H1 (cell line): ENCODE data around the gene SMARCA4. TPM values are rescaled to one million over a fixed set of nuclear protein-coding genes. Genes with fewer than 3 reads are reported as not detected.

Source experiments
- CTCF ChIA-PET: fragments of 300-600 bp; sonication (Branson Sonifier 250); formaldehyde crosslinking; loops from one replicate; lab custom pipeline; 2021; ENCODE audit not compliant: partially characterized antibody; lab: Charles Lee
- POLR2A ChIA-PET: fragments of 300-600 bp; sonication (Branson Sonifier 250); formaldehyde crosslinking; loops from one replicate; lab custom pipeline; 2021; ENCODE audit warnings: inconsistent platforms; ENCODE audit not compliant: partially characterized antibody; lab: Charles Lee
- DNase-seq, 2 experiments: peaks; one replicate each; pipeline versions ENCODE4 v3.0.0 to v3.0.0-alpha.2; 2010 to 2022; ENCODE audit warnings: low spot score in 2 of 2, low read depth in 1 of 2, mixed read lengths in 1 of 2
- FAIRE-seq: peaks from 2 replicates; lab custom pipeline; 2011; peaks lifted over from hg19 to GRCh38; lab: Jason Lieb, UNC
- H2AFZ ChIP-seq: 2 replicates; pipeline ENCODE4 v1.8.1; 2012; ENCODE audit warnings: low read length, inconsistent platforms
- H2AK5ac ChIP-seq: 2 replicates; pipeline ENCODE4 v1.6.1; 2013; ENCODE audit warnings: low read depth, low read length
- H2BK120ac ChIP-seq: replicated peaks from 2 replicates; pipeline ENCODE3; 2013; ENCODE audit warnings: low read depth, low read length, inconsistent platforms
- H2BK12ac ChIP-seq: 2 replicates; pipeline ENCODE4 v1.6.1; 2013; ENCODE audit warnings: low read depth, low read length
- H2BK15ac ChIP-seq: 2 replicates; pipeline ENCODE4 v1.6.1; 2013; ENCODE audit warnings: low read length
- H2BK20ac ChIP-seq: 2 replicates; pipeline ENCODE4 v1.6.1; 2013; ENCODE audit warnings: low read length
- H2BK5ac ChIP-seq: 2 replicates; pipeline ENCODE4 v1.6.1; 2013; ENCODE audit warnings: low read depth, low read length
- H3K14ac ChIP-seq: 2 replicates; pipeline ENCODE4 v1.6.1; 2013; ENCODE audit warnings: inconsistent platforms; ENCODE audit not compliant: insufficient read length
- H3K18ac ChIP-seq: 2 replicates; pipeline ENCODE4 v1.6.1; 2013; ENCODE audit warnings: low read length; ENCODE audit errors: extremely low read depth
- H3K23ac ChIP-seq: 2 replicates; pipeline ENCODE4 v1.6.1; 2013; ENCODE audit warnings: inconsistent platforms; ENCODE audit not compliant: insufficient read length
- H3K23me2 ChIP-seq: 2 replicates; pipeline ENCODE4 v1.6.1; 2013; ENCODE audit warnings: low read depth, low read length
- H3K27ac ChIP-seq: 2 replicates; pipeline ENCODE4 v1.6.1; 2011; ENCODE audit warnings: low read depth, low read length, inconsistent platforms
- H3K27me3 ChIP-seq, 4 experiments: replicated peaks in 1 of 4; 1 replicate in 1 of 4; 2 replicates in 3 of 4; pipeline versions ENCODE4 v1.6.1 to v1.8.1; 2011 to 2013; ENCODE audit warnings: low read length in 3 of 4, mild to moderate bottlenecking in 3 of 4, inconsistent platforms in 2 of 4, mixed read lengths in 2 of 4, moderate library complexity in 1 of 4; ENCODE audit not compliant: control insufficient read depth in 3 of 4, insufficient read depth in 3 of 4; ENCODE audit errors: extremely low read depth in 1 of 4
- H3K36me3 ChIP-seq, 4 experiments: 2 replicates each; pipeline versions ENCODE4 v1.6.1 to v1.8.1; 2011 to 2013; ENCODE audit warnings: mild to moderate bottlenecking in 4 of 4, low read length in 3 of 4, moderate library complexity in 2 of 4, control low read depth in 1 of 4, inconsistent platforms in 1 of 4; ENCODE audit not compliant: insufficient read depth in 4 of 4, control insufficient read depth in 2 of 4
- H3K4ac ChIP-seq: replicated peaks from 2 replicates; pipeline ENCODE3; 2013; ENCODE audit warnings: low read length, low read depth, mixed read lengths, inconsistent platforms; ENCODE audit not compliant: insufficient read length
- H3K4me1 ChIP-seq, 4 experiments: replicated peaks in 1 of 4; 1 replicate in 1 of 4; 2 replicates in 3 of 4; pipeline versions ENCODE4 v1.6.1 to v1.8.1; 2011 to 2013; ENCODE audit warnings: low read length in 3 of 4, inconsistent platforms in 2 of 4, mixed read lengths in 1 of 4; ENCODE audit not compliant: insufficient read depth in 4 of 4, control insufficient read depth in 3 of 4
- H3K4me2 ChIP-seq, 2 experiments: 2 replicates each; pipeline versions ENCODE4 v1.6.1 to v1.8.1; 2011 to 2013; ENCODE audit warnings: low read depth in 2 of 2, low read length in 2 of 2, control low read depth in 1 of 2, inconsistent platforms in 1 of 2, mild to moderate bottlenecking in 1 of 2; ENCODE audit not compliant: insufficient read depth in 1 of 2
- H3K4me3 ChIP-seq, 4 experiments: fragments of 200-600, 300-600 bp in 1 of 4; sonication (generic), shearing (Covaris generic), sonication (Bioruptor Twin) in 1 of 4; 2 replicates each; pipeline versions ENCODE4 v1.5.1 to v1.8.1; 2011 to 2016; ENCODE audit warnings: low read length in 4 of 4, low read depth in 3 of 4, control low read depth in 2 of 4, inconsistent platforms in 2 of 4, mild to moderate bottlenecking in 2 of 4, mixed read lengths in 1 of 4, moderate library complexity in 1 of 4; ENCODE audit not compliant: insufficient read depth in 2 of 4; ENCODE audit errors: extremely low read depth in 1 of 4
- H3K56ac ChIP-seq: replicated peaks from 2 replicates; pipeline ENCODE3; 2013; ENCODE audit warnings: low read depth, mild to moderate bottlenecking, mixed read lengths, low read length, inconsistent platforms; ENCODE audit not compliant: insufficient read length
- H3K79me1 ChIP-seq: 2 replicates; pipeline ENCODE4 v1.6.1; 2013; ENCODE audit warnings: low read depth, low read length, control low read depth
- H3K79me2 ChIP-seq, 2 experiments: 2 replicates each; pipeline versions ENCODE4 v1.6.1 to v1.8.1; 2012 to 2013; ENCODE audit warnings: low read length in 2 of 2, mild to moderate bottlenecking in 2 of 2, inconsistent platforms in 1 of 2; ENCODE audit not compliant: insufficient read depth in 2 of 2, control insufficient read depth in 1 of 2
- H3K9ac ChIP-seq, 4 experiments: replicated peaks in 1 of 4; 1 replicate in 1 of 4; 2 replicates in 3 of 4; pipeline versions ENCODE4 v1.6.1 to v1.8.1; 2011 to 2013; ENCODE audit warnings: low read depth in 3 of 4, low read length in 3 of 4, control low read depth in 2 of 4, mild to moderate bottlenecking in 2 of 4, moderate library complexity in 2 of 4, inconsistent platforms in 1 of 4; ENCODE audit errors: extremely low read depth in 1 of 4
- H3K9me3 ChIP-seq, 2 experiments: 2 replicates each; pipeline versions ENCODE4 v1.6.1 to v1.8.1; 2012 to 2013; ENCODE audit warnings: mild to moderate bottlenecking in 2 of 2, moderate library complexity in 2 of 2, control low read depth in 1 of 2, inconsistent platforms in 1 of 2, low read depth in 1 of 2, low read length in 1 of 2, mixed read lengths in 1 of 2; ENCODE audit not compliant: insufficient read depth in 2 of 2
- H4K20me1 ChIP-seq, 2 experiments: replicated peaks in 1 of 2; 2 replicates each; pipeline versions ENCODE3 to v1.8.1; 2011 to 2013; ENCODE audit warnings: inconsistent platforms in 2 of 2, low read length in 2 of 2, mild to moderate bottlenecking in 1 of 2; ENCODE audit not compliant: insufficient read depth in 2 of 2, control insufficient read depth in 1 of 2
- H4K5ac ChIP-seq: 2 replicates; pipeline ENCODE4 v1.6.1; 2013; ENCODE audit warnings: low read length, low read depth, mixed read lengths, inconsistent platforms; ENCODE audit not compliant: insufficient read length
- H4K8ac ChIP-seq: 2 replicates; pipeline ENCODE4 v1.8.0; 2013; ENCODE audit warnings: mild to moderate bottlenecking, moderate library complexity, low read length, inconsistent platforms; ENCODE audit not compliant: insufficient read depth; ENCODE audit errors: extremely low read depth
- H4K91ac ChIP-seq: replicated peaks from 2 replicates; pipeline ENCODE3; 2013; ENCODE audit warnings: low read length, mixed read lengths, inconsistent platforms; ENCODE audit not compliant: insufficient read length
- CTBP2 ChIP-seq: IDR thresholded peaks from 2 replicates; pipeline ENCODE4 v1.7.0; 2011; ENCODE audit warnings: borderline replicate concordance, mild to moderate bottlenecking, moderate library complexity, mixed read lengths, low read length; ENCODE audit not compliant: insufficient read depth, insufficient read length
- JUN ChIP-seq: IDR thresholded peaks from 2 replicates; pipeline ENCODE4 v1.6.1; 2011; ENCODE audit warnings: low read depth, mild to moderate bottlenecking, improper control_type of control experiment, low read length
- MAX ChIP-seq: IDR thresholded peaks from 2 replicates; pipeline ENCODE4 v1.6.1; 2012; ENCODE audit warnings: inconsistent platforms
- SRF ChIP-seq: IDR thresholded peaks from 2 replicates; pipeline ENCODE4 v1.6.1; 2011; ENCODE audit warnings: mild to moderate bottlenecking, low read depth, low read length, moderate library complexity
- TAF1 ChIP-seq: IDR thresholded peaks from 2 replicates; pipeline ENCODE4 v1.6.1; 2011; ENCODE audit warnings: mild to moderate bottlenecking, low read depth, low read length
- TCF12 ChIP-seq: IDR thresholded peaks from 2 replicates; pipeline ENCODE4 v1.6.1; 2011; ENCODE audit warnings: low read depth, mild to moderate bottlenecking, low read length
- WGBS, 2 experiments: shearing (Covaris generic) in 1 of 2; methylation state at CpG; one replicate each; pipeline versions ENCODE4 v1.1.6 to v1.1.7; 2013 to 2015; ENCODE audit warnings: low lambda C conversion rate in 2 of 2, mixed read lengths in 2 of 2, inconsistent platforms in 1 of 2, low coverage in 1 of 2, missing lambda C conversion rate in 1 of 2; ENCODE audit not compliant: insufficient replicate concordance in 2 of 2, insufficient coverage in 1 of 2, insufficient read length in 1 of 2; ENCODE audit errors: extremely low coverage in 1 of 2, missing lambda C conversion rate in 1 of 2; 5-methylcytosine and 5-hydroxymethylcytosine counted together
- polyA plus RNA-seq, 7 experiments: library from polyadenylated mRNA; depleted of rRNA in 3 of 7; stranded (reverse) in 5 of 7; unstranded in 2 of 7; fragments of >200 nt in 5 of 7; fragments of 200-250 nt in 2 of 7; gene quantifications; 1 replicate in 5 of 7; 2 replicates in 1 of 7; 4 replicates in 1 of 7; pipeline versions ENCODE4 v1.2.1 to v1.2.3, GENCODE V29; 2011 to 2013; ENCODE audit warnings: missing spikeins in 2 of 7, mixed read lengths in 2 of 7
- total RNA-seq: library from RNA; stranded (reverse); fragmentation: NEBNext Ultra II Directional; extraction: Animal tissue kit (Norgen Biotek cat#: 25700); gene quantifications from 2 replicates; pipeline ENCODE4 v1.2.1, GENCODE V29; 2021

The SMARCA4 gene
- total and polyA plus RNA-seq, 2 of the 8 experiments (the other 6 are each of a cell fraction or from before 2014, with no cell fraction given): 86.4 to 263 TPM

- no peak overlapping the region for H2BK15ac ChIP-seq
- no peak overlapping the region for H4K91ac ChIP-seq
- ChIA-PET CTCF (interaction anchor here (0.6 to 3.0 kb wide), 10 partner anchors 8 to 152 kb away, joined by 3 to 14 read pairs (median 4); no protein-coding TSS in a partner anchor), POLR2A (interaction anchor here (1.4 kb wide), 1 partner anchor 73 kb away, joined by 3 read pairs; no protein-coding TSS in a partner anchor)
- no peaks in the 10 kb centered on the region for H3K79me2 ChIP-seq
- H3K4me1 ChIP-seq: no peaks in the 10 kb centered on the region
- no peak overlapping the region for H3K18ac ChIP-seq
- H3K27ac ChIP-seq: no peak overlapping the region
- H2BK20ac ChIP-seq: no peak overlapping the region
- DNase-seq: no peak
- no peaks in the 10 kb centered on the region for H3K9me3 ChIP-seq
- H3K27me3 ChIP-seq: no peaks in the 10 kb centered on the region
- no peak overlapping the region for H2BK12ac ChIP-seq
- H3K9ac ChIP-seq: no peak overlapping the region
- no peak overlapping the region for H4K5ac ChIP-seq
- H3K23me2 ChIP-seq: no peaks in the 10 kb centered on the region
- H4K20me1 ChIP-seq: peaks cover 2 to 19% of the 10 kb centered on the region in 2 experiments
- no peak overlapping the region for H2AFZ ChIP-seq
- H3K4me2 ChIP-seq: no peak overlapping the region
- H3K23ac ChIP-seq: no peak overlapping the region
- no peak overlapping the region for H2AK5ac ChIP-seq
- no peak overlapping the region for H4K8ac ChIP-seq
- H2BK120ac ChIP-seq: no peak overlapping the region
- H2BK5ac ChIP-seq: peak overlapping the region; percentile 35; the same call in 1 of the 2 replicates
- WGBS, 2 experiments: 95% methylated on average over 12 of the region's 12 CpGs; no CpG with 5 or more reads in 1 of the 2 experiments
- H3K4ac ChIP-seq: no peak overlapping the region
- peaks cover 5% of the 10 kb centered on the region for H3K79me1 ChIP-seq
- H3K36me3 ChIP-seq: peaks cover 40 to 83% (median 66%) of the 10 kb centered on the region in 4 experiments
- FAIRE-seq: no peak
- H3K4me3 ChIP-seq: no peak overlapping the region
- H3K56ac ChIP-seq: no peak overlapping the region
- no peak overlapping the region for H3K14ac ChIP-seq
- TF ChIP-seq MAX: no peak
- TF ChIP-seq JUN: no peak
- TF ChIP-seq CTBP2: no peak
- no peak for TF ChIP-seq TCF12
- TF ChIP-seq TAF1: no peak
- no peak for TF ChIP-seq SRF
These were observed 51.7 kb downstream of the SMARCA4 start for GRCh38 chr19:11012507-11012906.
